ENCODE measurements around the gene NEURL3. TPM values are rescaled to one million over a fixed set of nuclear protein-coding genes. Genes with fewer than 3 reads are reported as not detected.

NEURL3 gene
- total RNA-seq, 1 experiment from 2014 or later, result not detected

- H3K27me3 ChIP-seq (replicated peaks), result no peaks in the 10 kb centered on the region
- H3K27ac ChIP-seq, result no peak overlapping the region
- DNase-seq (ENCODE audit: low read depth in 1 of 2, low spot score in 2 of 2), result no peak
- H3K4me3 ChIP-seq, result no peak overlapping the region
- H3K9me3 ChIP-seq (replicated peaks), result no peaks in the 10 kb centered on the region
- H3K36me3 ChIP-seq, result no peaks in the 10 kb centered on the region
- H3K4me1 ChIP-seq (replicated peaks), result no peaks in the 10 kb centered on the region
These were observed 55.5 kb downstream of the NEURL3 start for GRCh38 chr2:96449637-96450036.

GRCh38 chr2:96449174-96449573, 56.0 kb downstream of the NEURL3 start:
- Histone ChIP-seq H3K4me1 (replicated peaks) (no peaks in the 10 kb centered on the region), H3K36me3 (no peaks in the 10 kb centered on the region), H3K27me3 (replicated peaks) (no peaks in the 10 kb centered on the region), H3K27ac (no peak overlapping the region), H3K4me3 (no peak overlapping the region), H3K9me3 (replicated peaks) (no peaks in the 10 kb centered on the region)
- no peak for DNase-seq (ENCODE audit: low read depth in 1 of 2, low spot score in 2 of 2)

GRCh38 chr2:96447726-96448125, 57.4 kb downstream of the NEURL3 start:
- Histone ChIP-seq H3K4me3 (no peak overlapping the region), H3K36me3 (no peaks in the 10 kb centered on the region), H3K9me3 (replicated peaks) (no peaks in the 10 kb centered on the region), H3K4me1 (replicated peaks) (no peaks in the 10 kb centered on the region), H3K27ac (no peak overlapping the region), H3K27me3 (replicated peaks) (no peaks in the 10 kb centered on the region)
- no peak for DNase-seq (ENCODE audit: low read depth in 1 of 2, low spot score in 2 of 2)

Other genes starting within 250 kb of the NEURL3 start
- 24.3 and 25.1 TPM in 2 replicates for gene TMEM127, start 239.4 kb downstream of the NEURL3 start, total RNA-seq (2014; rRNA removed; shearing (Covaris generic))
- gene CIAO1, start 239.1 kb downstream of the NEURL3 start, total RNA-seq (2014; rRNA removed; shearing (Covaris generic)), result 86.9 and 88.2 TPM in 2 replicates
- gene SNRNP200, start 199.8 kb downstream of the NEURL3 start, total RNA-seq (2014; rRNA removed; shearing (Covaris generic)), result 29.9 and 33.1 TPM in 2 replicates
- gene ITPRIPL1, start 180.0 kb downstream of the NEURL3 start, total RNA-seq (2014; rRNA removed; shearing (Covaris generic)), result 0.50 and 0.55 TPM in 2 replicates
- 45.7 and 55.7 TPM in 2 replicates for gene NCAPH, start 169.6 kb downstream of the NEURL3 start, total RNA-seq (2014; rRNA removed; shearing (Covaris generic))
- 6.3 and 9.7 TPM in 2 replicates for gene ARID5A, start 31.4 kb upstream of the NEURL3 start, total RNA-seq (2014; rRNA removed; shearing (Covaris generic))
- gene KANSL3, start 133.0 kb upstream of the NEURL3 start, total RNA-seq (2014; rRNA removed; shearing (Covaris generic)), result 21.9 and 31.4 TPM in 2 replicates
- gene FER1L5, start 137.4 kb upstream of the NEURL3 start, total RNA-seq (2014; rRNA removed; shearing (Covaris generic)), result not detected in 2 replicates
- 52.5 and 58.7 TPM in 2 replicates for gene LMAN2L, start 234.7 kb upstream of the NEURL3 start, total RNA-seq (2014; rRNA removed; shearing (Covaris generic))